ENCODE data around the gene IL6ST.
"Not testable (repeated sequence)": the region's sequence is repeated elsewhere in the genome, so short reads cannot be mapped to it uniquely, and the experiment has no call there.

IL6ST gene

DNA sequence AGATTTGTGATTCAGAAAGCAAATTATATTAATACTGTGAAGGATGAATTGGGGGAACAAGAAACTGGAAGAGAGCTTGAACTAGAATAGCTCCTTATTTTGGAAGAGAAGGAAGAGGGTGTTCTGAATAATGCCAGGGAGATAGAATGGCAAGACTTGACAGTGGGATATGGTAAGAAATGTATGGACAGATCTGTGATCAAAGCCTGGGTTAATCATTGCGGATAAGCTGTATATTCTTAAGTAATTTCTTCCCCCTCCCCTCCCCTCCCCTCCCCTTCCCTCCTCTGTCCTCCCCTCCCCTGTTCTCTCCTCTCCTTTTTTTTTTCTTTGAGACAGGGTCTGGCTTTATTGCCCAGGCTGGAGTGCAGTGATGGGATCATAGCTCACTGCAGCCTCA lies 10.1 kb upstream of the IL6ST start:
- no peak for DNase-seq (ENCODE audit: low read depth)

GRCh38 chr5:56003679-56004078 lies 8.9 kb upstream of the IL6ST start:
- DNase-seq (ENCODE audit: low read depth) = no peak

DNA sequence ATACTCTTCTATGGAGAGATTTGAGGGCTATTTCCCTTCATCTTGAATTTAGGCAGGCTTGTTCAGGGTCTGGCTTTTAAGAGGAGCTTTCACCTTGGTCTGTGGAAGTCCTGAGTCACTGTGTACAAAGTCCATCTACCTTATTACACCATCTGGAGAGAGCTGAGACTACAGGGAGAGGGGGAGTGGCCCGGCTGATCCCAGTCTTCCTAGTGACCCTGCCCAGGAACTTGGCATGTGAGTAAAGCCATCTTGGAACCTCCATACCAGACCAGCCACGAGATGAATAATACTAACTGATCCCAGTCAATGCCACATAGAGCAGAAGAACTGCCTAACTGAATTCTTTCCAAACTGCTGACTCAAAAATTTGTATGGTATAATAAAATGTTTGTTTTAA lies 8.4 kb upstream of the IL6ST start:
- no peak for DNase-seq (ENCODE audit: low read depth)

DNA sequence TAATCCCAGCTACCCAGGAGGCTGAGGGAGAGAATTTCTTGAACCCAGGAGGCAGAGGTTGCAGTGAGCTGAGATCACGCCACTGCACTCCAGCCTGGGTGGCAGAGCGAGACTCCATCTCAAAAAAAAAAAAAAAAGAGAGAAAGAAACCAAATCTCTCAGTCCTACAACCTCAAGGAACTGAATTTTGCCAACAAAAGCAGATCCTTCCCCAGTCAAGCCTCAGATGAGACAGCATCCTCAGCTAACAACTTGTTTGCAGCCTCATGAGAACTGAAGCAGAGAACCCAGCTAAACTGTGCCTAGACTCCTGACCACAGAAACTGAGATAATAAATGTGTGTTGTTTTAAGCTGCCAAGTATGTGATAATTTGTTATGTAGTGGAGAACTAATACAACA lies 7.5 kb upstream of the IL6ST start:
- no peak for DNase-seq (ENCODE audit: low read depth)

DNA sequence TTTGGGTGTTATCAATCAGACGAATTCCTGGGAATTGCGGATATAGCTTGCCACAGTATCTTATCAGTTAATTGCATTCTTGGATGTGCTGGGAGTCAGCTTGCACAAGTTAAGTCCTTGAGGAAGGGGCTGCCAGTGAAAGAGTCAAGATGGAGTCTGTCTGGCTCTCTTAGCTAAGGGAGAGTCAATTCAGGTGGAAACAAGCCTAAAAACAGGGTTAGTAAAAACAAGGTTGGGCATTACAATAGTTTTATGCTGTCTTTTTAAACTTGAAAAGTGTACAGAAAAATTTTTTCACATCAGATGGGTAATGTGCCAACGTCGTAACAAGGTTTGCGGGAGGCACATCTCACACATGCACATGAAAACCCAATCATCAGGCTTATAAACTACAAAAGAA lies 5.5 kb upstream of the IL6ST start:
- not testable (repeated sequence) for DNase-seq (ENCODE audit: low read depth)

- no peak for DNase-seq (ENCODE audit: low read depth)
Measured at GRCh38 chr5:55998966-55999365, 4.2 kb upstream of the IL6ST start.

DNA sequence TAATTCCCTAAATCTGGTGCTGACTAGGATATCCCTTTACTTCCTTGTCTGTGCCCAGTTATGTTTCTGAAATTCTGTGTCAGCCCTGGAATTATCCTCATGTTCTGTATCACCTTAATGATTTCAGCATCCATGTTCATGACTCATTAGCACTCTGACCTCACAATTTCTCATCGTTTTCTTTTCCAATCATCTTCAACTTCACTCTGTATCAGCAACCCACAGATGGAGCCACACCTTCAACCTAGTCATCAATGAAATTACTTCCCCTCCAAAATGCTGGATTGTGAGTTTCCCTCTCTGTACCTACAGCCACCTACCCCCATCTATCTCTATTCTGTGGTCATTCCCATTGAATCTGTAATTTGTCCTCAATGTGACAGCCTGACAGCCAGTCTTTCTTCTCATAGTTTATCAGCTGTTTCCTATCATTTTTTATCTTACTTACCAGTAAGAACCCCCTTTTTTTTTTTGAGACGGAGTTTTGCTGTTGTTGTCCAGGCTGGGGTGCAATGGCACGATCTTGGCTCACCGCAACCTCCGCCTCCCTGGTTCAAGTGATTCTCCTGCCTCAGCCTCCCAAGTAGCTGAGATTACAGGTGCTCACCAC lies 3.1 kb upstream of the IL6ST start:
- no peak for DNase-seq (ENCODE audit: low read depth)

DNA sequence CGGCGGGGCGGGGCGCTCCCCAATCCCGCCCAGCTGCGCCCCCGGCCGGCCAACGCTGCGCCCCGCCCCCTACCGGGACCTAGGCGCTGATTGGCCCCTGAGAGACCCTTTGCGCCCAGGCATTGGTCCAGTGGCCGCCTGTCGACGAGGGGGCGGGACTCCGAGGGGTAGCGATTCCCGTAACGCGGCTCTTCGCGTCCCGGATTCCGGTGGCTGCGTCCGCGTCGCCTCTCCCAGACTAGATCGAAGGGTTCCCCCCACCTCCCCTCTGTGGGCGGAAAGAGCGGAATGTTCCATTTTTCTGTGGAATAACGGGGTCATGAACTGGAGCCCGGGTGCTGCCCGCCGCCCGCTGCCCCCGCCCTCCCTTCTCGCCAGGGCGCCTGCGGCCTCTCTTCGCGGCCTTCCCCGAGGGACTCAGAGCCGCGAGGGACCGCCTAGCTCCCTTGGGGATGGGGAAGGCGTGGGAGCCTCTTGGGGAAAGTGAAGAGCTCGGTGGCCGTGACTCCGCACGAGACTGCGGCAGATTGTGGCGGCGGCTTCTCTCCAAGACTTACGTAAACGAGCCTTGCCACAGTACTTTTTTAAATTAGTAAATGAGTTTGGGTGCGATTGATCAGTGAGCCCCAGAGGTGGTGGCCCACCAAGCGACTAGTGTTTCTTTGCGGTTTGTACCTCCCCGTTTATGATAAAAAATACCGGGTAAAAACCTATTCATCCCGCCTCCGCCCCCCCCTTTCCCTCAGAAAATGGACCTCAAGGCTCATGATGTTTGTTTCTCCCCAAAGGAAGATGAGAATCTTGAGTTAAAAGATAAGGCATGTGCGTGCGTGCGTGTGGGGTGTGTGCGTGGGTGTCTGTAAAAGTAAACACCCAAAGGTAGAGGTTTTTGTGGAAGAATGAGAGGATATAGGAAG lies 493 bp upstream of the IL6ST start:
- peak; percentile 92 for DNase-seq (ENCODE audit: low read depth)

- no peak for DNase-seq (ENCODE audit: low read depth)
Measured at GRCh38 chr5:55993731-55994494, 850 bp downstream of the IL6ST start.

GRCh38 chr5:55993013-55993412 lies 1.8 kb downstream of the IL6ST start:
- DNase-seq (ENCODE audit: low read depth) = no peak

DNA sequence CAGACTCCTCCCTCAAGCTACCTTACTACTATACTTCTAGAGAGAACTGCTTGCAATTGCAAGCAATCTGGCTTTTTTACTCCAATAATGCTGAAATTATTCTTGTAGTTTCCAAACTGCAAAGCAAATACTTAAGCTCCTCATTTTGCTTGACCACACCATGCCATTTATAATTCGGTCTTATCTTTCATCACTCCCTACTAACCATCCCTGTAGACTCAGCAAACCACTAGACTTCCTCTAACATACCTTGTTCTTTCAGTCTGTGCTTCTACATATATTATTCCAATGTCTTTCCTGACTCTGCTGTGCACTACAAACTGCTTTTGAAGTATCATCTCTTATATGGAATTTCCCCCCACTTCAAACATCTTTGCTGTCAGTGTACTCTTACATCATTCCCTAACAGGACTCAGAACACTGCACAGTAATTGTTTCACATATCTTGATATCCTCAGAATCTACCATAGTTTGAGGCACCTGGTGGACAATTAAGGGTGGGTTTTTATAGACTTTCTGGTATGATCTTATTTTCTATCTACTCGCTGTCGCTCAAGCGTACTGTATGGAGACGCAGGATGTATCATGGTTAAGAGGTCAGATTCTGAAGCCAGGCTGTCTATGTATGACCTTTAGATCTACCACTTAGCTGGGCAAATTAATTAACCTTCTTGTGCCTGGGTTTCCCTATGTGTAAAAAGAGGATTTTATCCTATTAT lies 2.8 kb downstream of the IL6ST start:
- DNase-seq (ENCODE audit: low read depth) = no peak

GRCh38 chr5:55990895-55991294 lies 3.9 kb downstream of the IL6ST start:
- DNase-seq (ENCODE audit: low read depth) = not testable (repeated sequence)

DNA sequence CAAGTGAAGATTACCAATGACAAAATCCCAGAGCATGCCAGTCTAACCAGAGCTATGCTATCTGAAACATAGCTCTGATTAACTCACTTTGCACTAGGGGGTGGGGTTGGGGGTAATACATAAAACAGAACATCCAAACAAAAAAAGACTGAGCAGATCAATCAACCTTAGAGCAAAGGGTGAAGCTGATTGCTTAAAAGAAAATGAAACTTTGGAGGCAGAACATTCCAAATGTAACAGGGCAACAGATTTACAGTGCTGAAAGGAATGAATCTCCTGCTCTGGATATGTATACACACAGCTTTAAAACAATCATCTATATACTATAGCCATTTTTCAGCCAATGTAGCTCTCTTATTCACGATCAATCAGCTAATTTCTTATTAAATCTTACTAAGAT lies 4.9 kb downstream of the IL6ST start:
- DNase-seq (ENCODE audit: low read depth) = no peak

DNA sequence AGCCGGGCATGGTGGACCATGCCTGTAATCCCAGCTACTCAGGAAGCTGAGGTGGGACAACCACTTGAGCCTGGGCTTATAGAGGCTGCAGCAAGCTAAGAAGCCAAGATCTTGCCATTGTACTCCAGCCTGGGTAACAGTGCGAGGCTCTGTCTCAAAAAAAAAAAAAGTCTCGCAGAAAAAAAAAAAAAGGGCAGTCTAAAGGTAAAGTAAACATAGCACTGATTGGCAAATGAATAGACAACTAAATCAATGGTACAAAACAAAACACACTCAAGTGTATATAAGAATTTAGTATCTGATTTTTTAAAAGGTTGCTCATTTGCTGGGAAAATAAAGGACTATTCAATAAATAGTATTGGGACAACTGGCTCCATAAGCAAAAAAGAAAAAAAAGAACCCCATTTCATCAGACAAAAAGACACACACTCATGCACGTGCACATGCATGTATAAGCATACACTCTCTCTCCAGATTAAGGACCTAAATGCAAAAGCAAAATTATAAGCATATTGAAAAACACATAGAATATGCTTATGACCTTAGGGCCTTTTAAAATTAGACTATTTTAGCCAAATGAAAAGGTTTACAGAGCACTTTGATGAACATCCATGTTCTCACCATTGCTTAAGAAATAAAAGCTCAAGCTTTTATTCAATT lies 5.7 kb downstream of the IL6ST start:
- no peak for DNase-seq (ENCODE audit: low read depth)

- DNase-seq (ENCODE audit: low read depth) = not testable (repeated sequence)
Measured at GRCh38 chr5:55988428-55988827, 6.3 kb downstream of the IL6ST start.

GRCh38 chr5:55986931-55987330 lies 7.8 kb downstream of the IL6ST start:
- no peak for DNase-seq (ENCODE audit: low read depth)

DNA sequence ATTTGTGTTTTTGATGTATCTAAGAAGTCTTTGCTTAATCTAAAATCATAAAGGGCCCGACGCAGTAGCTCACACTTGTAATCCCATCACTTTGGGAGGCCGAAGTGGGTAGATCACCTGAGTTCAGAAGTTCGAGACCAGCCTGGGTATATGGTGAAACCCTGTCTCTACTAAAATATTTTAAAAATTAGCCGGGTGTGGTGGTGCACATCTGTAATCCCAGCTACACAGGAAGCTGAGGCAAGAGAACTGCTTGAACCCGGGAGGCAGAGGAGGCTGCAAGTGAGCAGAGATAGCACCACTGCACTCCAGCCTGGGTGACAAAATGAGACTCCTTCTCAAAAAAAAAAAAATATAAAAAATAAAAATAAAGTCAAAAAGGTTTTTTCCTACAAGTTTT lies 9.6 kb downstream of the IL6ST start:
- no peak for DNase-seq (ENCODE audit: low read depth)

GRCh38 chr5:55983986-55984385 lies 10.8 kb downstream of the IL6ST start:
- DNase-seq (ENCODE audit: low read depth) = no peak

DNA sequence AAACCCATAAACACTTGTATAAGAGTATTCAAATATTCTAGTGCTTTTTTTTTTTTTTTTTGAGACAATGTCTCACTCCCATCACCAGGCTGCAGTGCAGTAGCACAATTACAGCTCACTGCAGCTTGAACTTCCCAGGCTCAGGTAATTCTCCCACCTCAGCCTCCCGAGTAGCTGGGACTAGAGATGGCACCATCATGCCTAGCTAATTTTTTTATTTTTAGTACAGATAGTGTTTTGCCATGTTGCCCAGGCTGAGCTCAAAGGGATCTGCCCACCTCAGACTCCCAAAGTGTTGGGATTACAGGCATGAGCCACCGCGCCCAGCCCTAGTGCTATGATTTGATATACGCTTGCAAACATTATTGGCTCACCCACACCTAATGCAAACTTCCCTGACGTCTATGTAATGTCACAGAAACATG lies 11.8 kb downstream of the IL6ST start:
- no peak for DNase-seq (ENCODE audit: low read depth)

DNA sequence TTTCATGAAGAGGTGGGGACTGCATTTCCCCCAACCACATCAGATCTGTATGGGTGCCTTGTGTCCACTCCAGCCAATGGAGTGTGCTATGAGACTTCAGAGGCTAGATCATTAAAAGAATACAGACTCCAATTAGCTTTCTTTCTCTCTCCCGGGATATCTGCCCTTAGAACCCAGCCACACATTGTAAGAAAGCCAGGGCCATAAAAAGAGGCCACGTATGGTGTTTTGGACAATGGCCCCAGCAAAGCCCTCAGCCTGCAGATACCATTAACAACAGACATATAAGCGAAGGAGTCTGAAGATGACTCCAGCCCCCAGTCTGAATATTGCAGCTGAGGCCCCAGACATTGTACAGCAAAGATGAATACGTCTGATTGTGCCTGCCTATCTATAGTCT lies 21.5 kb downstream of the IL6ST start:
- no peak for DNase-seq (ENCODE audit: low read depth)

- DNase-seq (ENCODE audit: low read depth) = no peak
Measured at GRCh38 chr5:55969956-55970355, 24.8 kb downstream of the IL6ST start.

DNA sequence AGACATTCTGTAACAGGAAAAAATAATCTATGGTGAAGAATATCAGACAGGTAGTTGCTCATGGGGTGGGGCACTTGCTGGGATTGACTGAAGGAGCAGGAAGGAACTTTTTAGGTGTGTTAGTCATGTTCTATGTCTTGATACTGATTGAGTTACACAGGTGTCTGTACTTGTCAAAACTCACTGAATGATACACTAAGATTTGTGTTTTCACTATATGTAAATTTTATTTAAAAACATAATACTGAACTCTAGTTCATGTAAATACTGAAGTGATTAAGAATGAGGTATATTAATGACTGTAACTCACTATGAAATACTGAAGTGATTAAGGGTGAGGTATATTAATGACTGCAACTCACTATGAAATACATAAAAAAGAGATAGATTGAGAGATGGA lies 28.5 kb downstream of the IL6ST start:
- no peak for DNase-seq (ENCODE audit: low read depth)

All from T-helper 22 cell (primary cell).